NB4 (cell line): Measurements from ENCODE around the gene TBC1D30.

Experiments
- DNase-seq: peaks from one replicate; pipeline ENCODE4 v3.0.0; 2010; ENCODE audit warnings: low read depth
- H3K4me3 ChIP-seq: one replicate; pipeline ENCODE4 v1.5.1; 2011; ENCODE audit warnings: mild to moderate bottlenecking, low read depth, low read length, moderate library complexity
- MYC ChIP-seq: IDR thresholded peaks from 2 replicates; pipeline ENCODE4 v1.6.1; 2011; ENCODE audit warnings: low read depth, low read length
- POLR2A ChIP-seq: IDR thresholded peaks from 2 replicates; pipeline ENCODE4 v1.6.1; 2011; ENCODE audit warnings: mild to moderate bottlenecking; ENCODE audit not compliant: insufficient read length; ENCODE audit errors: extremely low read depth
- TF ChIP-seq, protein P1 (sequence below): IDR thresholded peaks from 2 replicates; pipeline ENCODE4 v1.6.1; 2011; ENCODE audit warnings: low read depth, low read length
- TF ChIP-seq, protein P2 (sequence below): IDR thresholded peaks from one replicate; pipeline ENCODE4 v1.5.1; 2012; ENCODE audit warnings: low read depth, low read length

The TBC1D30 gene

DNA sequence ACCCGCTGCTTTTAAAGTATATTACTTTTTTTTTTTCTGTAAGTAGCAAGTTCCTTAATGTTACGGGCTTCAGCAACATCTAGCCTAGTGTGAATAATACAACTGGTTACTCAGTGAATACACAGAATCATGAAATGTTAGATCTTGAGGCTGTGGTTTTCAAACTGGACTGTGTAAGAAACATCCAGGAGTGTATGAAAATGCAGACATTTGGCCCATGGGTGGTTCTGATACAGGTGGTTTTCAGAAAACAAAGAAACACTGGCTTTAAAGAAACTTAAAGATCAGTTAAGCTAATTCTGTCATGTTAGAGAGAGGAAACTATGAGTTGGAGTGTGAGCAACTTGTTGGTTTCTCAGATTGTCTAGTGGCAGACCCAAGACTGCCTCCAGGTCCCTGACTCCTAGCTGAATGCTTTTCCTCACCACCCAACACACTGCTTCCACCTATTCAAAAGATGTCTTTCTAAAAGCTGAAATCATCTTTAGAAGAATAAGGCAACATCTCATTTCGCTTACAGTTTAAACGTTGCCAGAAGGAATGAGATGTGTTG, 36.1 kb downstream of the TBC1D30 start:
- TF ChIP-seq, protein P1, sequence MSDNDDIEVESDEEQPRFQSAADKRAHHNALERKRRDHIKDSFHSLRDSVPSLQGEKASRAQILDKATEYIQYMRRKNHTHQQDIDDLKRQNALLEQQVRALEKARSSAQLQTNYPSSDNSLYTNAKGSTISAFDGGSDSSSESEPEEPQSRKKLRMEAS, result no peak
- TF ChIP-seq MYC (no peak), POLR2A (no peak)
- TF ChIP-seq, protein P2, sequence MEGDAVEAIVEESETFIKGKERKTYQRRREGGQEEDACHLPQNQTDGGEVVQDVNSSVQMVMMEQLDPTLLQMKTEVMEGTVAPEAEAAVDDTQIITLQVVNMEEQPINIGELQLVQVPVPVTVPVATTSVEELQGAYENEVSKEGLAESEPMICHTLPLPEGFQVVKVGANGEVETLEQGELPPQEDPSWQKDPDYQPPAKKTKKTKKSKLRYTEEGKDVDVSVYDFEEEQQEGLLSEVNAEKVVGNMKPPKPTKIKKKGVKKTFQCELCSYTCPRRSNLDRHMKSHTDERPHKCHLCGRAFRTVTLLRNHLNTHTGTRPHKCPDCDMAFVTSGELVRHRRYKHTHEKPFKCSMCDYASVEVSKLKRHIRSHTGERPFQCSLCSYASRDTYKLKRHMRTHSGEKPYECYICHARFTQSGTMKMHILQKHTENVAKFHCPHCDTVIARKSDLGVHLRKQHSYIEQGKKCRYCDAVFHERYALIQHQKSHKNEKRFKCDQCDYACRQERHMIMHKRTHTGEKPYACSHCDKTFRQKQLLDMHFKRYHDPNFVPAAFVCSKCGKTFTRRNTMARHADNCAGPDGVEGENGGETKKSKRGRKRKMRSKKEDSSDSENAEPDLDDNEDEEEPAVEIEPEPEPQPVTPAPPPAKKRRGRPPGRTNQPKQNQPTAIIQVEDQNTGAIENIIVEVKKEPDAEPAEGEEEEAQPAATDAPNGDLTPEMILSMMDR, result no peak
- DNase-seq, result no peak
- H3K4me3 ChIP-seq, result no peak overlapping the region

DNA sequence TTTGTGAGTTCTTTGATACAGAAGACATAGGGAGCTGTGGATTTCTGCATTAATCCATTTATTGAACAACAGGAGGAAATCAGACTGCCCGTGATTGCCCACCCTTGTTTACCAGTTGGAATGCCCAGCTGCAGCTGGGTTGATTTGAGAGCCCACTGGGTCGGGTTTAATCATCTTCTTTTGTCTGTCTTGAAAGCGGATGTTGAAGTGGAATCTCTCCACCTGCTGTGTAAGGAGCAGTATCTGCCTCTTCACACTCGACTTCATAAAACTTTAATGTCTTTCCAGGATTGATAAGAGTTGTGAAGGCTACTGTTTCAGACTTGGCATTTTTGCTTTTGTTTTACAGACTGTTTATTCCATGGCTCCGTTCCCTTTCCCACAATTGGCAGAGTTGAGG, 39.9 kb downstream of the TBC1D30 start:
- TF ChIP-seq POLR2A, result no peak
- TF ChIP-seq, protein P2, result no peak
- TF ChIP-seq, protein P1, result no peak
- no peak for TF ChIP-seq MYC
- no peak for DNase-seq
- no peak overlapping the region for H3K4me3 ChIP-seq

DNA sequence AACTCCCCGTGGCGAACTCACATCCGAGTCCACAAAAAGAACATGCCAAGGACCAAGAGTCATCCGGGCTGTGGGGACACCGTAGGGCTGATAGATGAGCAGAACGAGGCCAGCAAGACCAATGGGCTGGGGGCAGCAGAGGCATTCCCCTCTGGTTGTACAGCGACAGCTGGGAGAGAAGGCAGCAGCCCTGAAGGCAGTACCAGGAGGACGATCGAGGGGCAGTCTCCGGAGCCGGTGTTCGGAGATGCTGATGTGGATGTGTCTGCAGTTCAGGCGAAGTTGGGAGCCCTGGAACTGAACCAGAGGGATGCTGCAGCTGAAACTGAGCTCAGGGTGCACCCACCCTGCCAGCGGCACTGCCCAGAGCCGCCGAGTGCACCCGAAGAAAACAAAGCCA, 50.7 kb downstream of the TBC1D30 start:
- DNase-seq, result no peak
- no peak for TF ChIP-seq MYC
- no peak for TF ChIP-seq POLR2A
- TF ChIP-seq, protein P1, result no peak
- H3K4me3 ChIP-seq, result no peak overlapping the region

DNA sequence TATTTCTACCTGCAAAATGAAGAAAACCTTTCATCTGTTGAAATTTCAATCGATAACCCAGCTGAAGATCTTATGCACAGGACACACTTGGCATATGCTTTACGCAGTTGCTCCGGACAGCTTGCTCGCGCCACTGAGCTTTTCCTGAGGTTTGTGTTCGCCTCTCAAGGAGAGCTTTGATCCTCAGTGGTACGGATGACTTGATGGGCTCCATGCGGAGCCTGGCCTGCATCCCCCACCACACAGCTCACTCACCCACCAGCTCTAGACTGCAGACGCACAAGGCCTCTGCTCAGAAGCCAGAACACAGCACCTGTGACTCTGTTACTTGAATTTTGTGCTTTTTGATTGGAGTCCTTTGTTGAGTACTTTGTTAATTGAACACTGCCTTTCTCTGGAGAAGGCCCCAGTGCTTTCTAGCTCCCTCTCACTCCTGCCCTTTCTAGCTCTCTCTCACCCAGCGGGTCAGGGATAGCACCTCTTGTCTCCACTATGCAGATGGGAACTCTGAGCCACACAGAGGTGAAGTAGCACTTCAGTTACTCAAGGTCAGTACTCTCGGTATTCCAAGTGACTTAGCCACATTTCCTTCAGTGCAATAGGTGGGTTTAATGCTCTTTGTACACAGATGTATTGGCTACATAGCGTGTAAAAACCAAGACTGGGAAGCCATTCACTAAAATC, 52.1 kb downstream of the TBC1D30 start:
- no peak overlapping the region for H3K4me3 ChIP-seq
- no peak for DNase-seq
- TF ChIP-seq MYC (no peak), POLR2A (no peak)
- TF ChIP-seq, protein P2, result no peak
- TF ChIP-seq, protein P1, result no peak

DNA sequence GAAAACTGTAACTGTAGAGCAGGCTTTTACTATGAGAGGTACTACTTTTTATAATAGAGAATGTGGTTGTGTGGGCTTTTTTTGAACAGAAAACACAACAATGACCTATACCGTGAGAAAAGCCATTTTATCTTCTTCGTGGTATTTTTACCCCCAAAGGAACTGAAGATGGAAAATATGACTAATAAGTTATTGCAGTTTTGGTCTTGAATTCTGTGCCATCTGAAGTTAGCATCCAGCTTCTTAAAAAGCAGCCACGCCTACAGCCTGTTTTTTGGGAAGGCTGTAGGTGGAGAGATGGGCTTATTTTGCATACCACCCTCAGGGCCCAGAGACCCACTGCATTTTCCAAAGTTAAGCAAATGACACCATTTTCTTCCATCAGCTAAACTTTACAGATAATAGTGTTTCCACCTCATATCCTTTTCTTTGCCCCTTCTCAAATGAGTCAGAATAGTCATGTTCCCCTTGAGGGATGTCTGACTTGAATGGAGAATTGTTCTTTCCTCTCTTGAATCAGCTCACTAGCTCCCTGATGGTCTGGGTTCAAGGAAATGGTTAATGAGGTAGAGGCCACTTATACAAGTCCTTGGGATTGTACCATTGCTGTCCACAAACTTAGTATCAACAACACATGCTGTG, 53.0 kb downstream of the TBC1D30 start:
- no peak overlapping the region for H3K4me3 ChIP-seq
- TF ChIP-seq MYC (no peak), POLR2A (no peak)
- TF ChIP-seq, protein P1, result no peak
- TF ChIP-seq, protein P2, result no peak
- no peak for DNase-seq

DNA sequence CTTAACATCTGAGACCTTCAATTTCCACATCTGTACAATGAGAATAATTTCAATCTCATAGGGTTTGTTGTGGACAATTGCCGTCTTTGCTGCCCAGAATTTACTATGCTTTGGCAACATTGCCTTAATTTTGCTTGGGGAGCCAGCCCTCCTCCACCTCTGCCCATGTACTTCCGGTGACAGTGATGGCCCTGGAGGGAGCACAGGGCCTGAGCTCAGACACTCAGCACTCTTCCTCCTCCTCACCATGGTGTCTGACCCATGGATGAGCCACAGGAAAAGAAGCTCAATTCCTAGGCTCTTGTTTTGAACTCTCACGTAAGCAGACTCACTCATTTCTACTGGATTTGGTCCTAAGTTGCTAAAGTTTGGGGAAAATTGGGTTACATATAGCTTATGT, 58.2 kb downstream of the TBC1D30 start:
- no peak overlapping the region for H3K4me3 ChIP-seq
- TF ChIP-seq POLR2A (no peak), MYC (no peak)
- TF ChIP-seq, protein P1, result no peak
- TF ChIP-seq, protein P2, result no peak
- no peak for DNase-seq
